PFSK-1 (cell line): ENCODE data around the gene IQCE.

Source experiments
- FOXP2 ChIP-seq: optimal IDR thresholded peaks from 2 replicates; pipeline ENCODE3; 2011; ENCODE audit warnings: borderline replicate concordance, control low read depth, inconsistent platforms; ENCODE audit not compliant: insufficient read depth; ENCODE audit errors: extremely low read length, extremely low read depth
- POLR2AphosphoS5 ChIP-seq: IDR thresholded peaks from 2 replicates; pipeline ENCODE4 v1.6.1; 2012; ENCODE audit warnings: low read depth, mild to moderate bottlenecking, control low read depth, low read length, moderate library complexity
- REST ChIP-seq, 2 experiments: IDR thresholded peaks; 2 replicates each; pipeline versions ENCODE4 v1.6.1 to v1.8.0; 2011 to 2012; ENCODE audit warnings: low read depth in 2 of 2, low read length in 2 of 2, control low read depth in 1 of 2, inconsistent platforms in 1 of 2, mild to moderate bottlenecking in 1 of 2, moderate library complexity in 1 of 2; ENCODE audit not compliant: insufficient read depth in 1 of 2
- SIN3A ChIP-seq: IDR thresholded peaks from 2 replicates; pipeline ENCODE4 v1.6.1; 2012; ENCODE audit warnings: mild to moderate bottlenecking, low read length, moderate library complexity, borderline replicate concordance; ENCODE audit not compliant: insufficient read depth
- TAF1 ChIP-seq: IDR thresholded peaks from 2 replicates; pipeline ENCODE4 v1.6.1; 2012; ENCODE audit warnings: low read length, control low read depth, borderline replicate concordance; ENCODE audit not compliant: insufficient read depth

- no peak for TF ChIP-seq TAF1
- no peak for TF ChIP-seq POLR2AphosphoS5
- TF ChIP-seq SIN3A = no peak
- TF ChIP-seq REST (IDR thresholded peaks at IDR 0.05; ENCODE audit: insufficient read depth in 1 of 2, low read depth in 2 of 2, low read length in 2 of 2) = no peak
- TF ChIP-seq FOXP2 = no peak
Measured at GRCh38 chr7:2512179-2512661, 46.6 kb upstream of the IQCE start.
